Lower lobe of right lung (tissue), 2 donors: ENCODE measurements around the gene AIF1L. TPM values are rescaled to one million over a fixed set of nuclear protein-coding genes. Genes with fewer than 3 reads are reported as not detected.
"Not testable (repeated sequence)": the region's sequence is repeated elsewhere in the genome, so short reads cannot be mapped to it uniquely, and the experiment has no call there.

ENCODE experiments used
- ATAC-seq, 2 donors: fragments of 200-7000 bp; cut with Tn5 transposase; one replicate each; pipeline ENCODE4 v1.9.1; 2020 to 2022; ENCODE audit warnings: mild to moderate bottlenecking in 2 of 2, moderate library complexity in 2 of 2
- DNase-seq: peaks from one replicate; pipeline ENCODE4 v3.0.0-alpha.2; 2020
- H3K27ac ChIP-seq: fragments of 200-600 bp; one replicate; pipeline ENCODE4 v1.8.0; 2022
- H3K27me3 ChIP-seq: fragments of 200-600 bp; one replicate; pipeline ENCODE4 v1.8.0; 2022; ENCODE audit warnings: low read depth
- H3K36me3 ChIP-seq: fragments of 200-600 bp; one replicate; pipeline ENCODE4 v1.8.0; 2022; ENCODE audit warnings: mild to moderate bottlenecking
- H3K4me1 ChIP-seq: fragments of 200-600 bp; one replicate; pipeline ENCODE4 v1.8.0; 2022
- H3K4me3 ChIP-seq: fragments of 200-600 bp; one replicate; pipeline ENCODE4 v1.8.0; 2022; ENCODE audit warnings: mild to moderate bottlenecking
- H3K9me3 ChIP-seq: fragments of 200-600 bp; one replicate; pipeline ENCODE4 v1.8.0; 2022
- intact Hi-C: fragments of 100-400 bp; cut with DNase I; formaldehyde crosslinking; loops from one replicate; pipeline ENCODE4 v1.11.0; 2022
- total RNA-seq: library from RNA; stranded (reverse); fragmentation: NEBNext Ultra II Directional; extraction: Animal tissue kit (Norgen Biotek cat#: 25700); gene quantifications from one replicate; pipeline ENCODE4 v1.2.1, GENCODE V29; 2021
- TF ChIP-seq, protein P1 (sequence below): fragments of 200-600 bp; IDR thresholded peaks from one replicate; pipeline ENCODE4 v1.8.0; 2022; ENCODE audit warnings: antibody characterized with exemption, mild to moderate bottlenecking
- donor health status: DM: no; HTN: yes; CAD: no; lungs with severe emphysema.

The AIF1L gene
- total RNA-seq, 1 donor from 2014 or later, result 16.0 TPM

DNA sequence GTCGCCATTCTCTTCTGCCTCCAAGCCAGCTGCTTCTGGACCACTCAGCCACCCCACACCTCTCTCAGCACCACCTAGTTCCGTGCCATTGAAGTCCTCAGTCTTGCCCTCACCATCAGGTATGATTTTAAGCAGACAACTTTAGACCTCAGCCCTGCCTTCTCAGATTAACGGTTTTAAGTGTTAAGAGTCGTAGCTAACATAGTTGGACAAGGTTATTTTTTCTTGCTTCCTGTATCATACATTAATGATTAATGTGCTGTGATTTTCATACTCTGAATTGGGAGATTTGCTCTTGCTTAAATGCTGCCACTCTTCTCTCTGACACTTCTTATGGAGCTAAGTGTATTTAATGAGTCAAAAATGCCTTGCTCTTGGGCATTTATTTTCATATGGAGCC, 49.9 kb downstream of the AIF1L start:
- Histone ChIP-seq H3K27ac (no peak overlapping the region), H3K4me1 (no peaks in the 10 kb centered on the region), H3K27me3 (no peaks in the 10 kb centered on the region), H3K9me3 (no peaks in the 10 kb centered on the region), H3K36me3 (peaks cover 100% of the 10 kb centered on the region), H3K4me3 (no peak overlapping the region)
- ATAC-seq (no peak), DNase-seq (no peak)
- intact Hi-C loops, result no loop called here
- TF ChIP-seq, protein P1, sequence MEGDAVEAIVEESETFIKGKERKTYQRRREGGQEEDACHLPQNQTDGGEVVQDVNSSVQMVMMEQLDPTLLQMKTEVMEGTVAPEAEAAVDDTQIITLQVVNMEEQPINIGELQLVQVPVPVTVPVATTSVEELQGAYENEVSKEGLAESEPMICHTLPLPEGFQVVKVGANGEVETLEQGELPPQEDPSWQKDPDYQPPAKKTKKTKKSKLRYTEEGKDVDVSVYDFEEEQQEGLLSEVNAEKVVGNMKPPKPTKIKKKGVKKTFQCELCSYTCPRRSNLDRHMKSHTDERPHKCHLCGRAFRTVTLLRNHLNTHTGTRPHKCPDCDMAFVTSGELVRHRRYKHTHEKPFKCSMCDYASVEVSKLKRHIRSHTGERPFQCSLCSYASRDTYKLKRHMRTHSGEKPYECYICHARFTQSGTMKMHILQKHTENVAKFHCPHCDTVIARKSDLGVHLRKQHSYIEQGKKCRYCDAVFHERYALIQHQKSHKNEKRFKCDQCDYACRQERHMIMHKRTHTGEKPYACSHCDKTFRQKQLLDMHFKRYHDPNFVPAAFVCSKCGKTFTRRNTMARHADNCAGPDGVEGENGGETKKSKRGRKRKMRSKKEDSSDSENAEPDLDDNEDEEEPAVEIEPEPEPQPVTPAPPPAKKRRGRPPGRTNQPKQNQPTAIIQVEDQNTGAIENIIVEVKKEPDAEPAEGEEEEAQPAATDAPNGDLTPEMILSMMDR, result no peak

GRCh38 chr9:131148276-131148675, 51.9 kb downstream of the AIF1L start:
- Histone ChIP-seq H3K9me3 (no peaks in the 10 kb centered on the region), H3K27me3 (no peaks in the 10 kb centered on the region), H3K4me3 (no peak overlapping the region), H3K36me3 (peaks cover 100% of the 10 kb centered on the region), H3K4me1 (no peaks in the 10 kb centered on the region), H3K27ac (no peak overlapping the region)
- DNase-seq, result no peak
- intact Hi-C loops, result no loop called here
- TF ChIP-seq, protein P1, result no peak
- no peak for ATAC-seq

DNA sequence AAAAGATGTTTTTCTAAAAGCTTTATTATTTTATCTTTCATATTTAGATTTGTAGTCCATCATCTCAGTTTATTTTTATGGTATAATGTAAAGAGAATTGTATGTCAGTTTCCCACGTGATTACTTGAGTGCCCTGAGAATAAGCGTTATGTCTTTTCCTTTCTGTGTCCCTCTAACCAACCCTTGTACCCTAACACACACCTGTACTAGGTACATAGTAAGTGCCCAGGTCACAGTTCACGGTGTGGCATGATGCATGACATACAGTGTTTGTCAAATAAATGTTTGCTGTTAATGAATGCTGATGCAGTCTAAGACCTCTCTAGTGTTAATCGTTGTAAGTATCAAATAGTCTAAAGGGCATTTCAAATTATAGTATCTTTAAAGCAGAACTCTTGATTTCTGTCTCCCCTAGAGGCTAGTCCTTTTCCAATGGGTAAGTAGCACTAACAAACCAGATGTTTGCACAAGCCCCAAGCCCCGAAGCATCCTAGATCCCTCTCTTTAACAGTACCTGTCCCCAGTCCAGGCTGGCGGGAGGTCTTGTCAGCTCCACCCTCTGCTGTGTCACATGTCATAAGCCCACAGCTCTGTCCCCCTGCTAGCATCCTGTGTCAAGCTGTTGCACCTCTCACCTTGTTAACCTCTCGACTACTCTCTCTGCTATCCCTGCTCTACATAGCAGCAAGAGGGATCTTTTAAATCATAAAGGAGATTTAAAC, 52.8 kb downstream of the AIF1L start:
- H3K27ac ChIP-seq, result no peak overlapping the region
- TF ChIP-seq, protein P1, result no peak
- H3K4me1 ChIP-seq, result no peaks in the 10 kb centered on the region
- no peak overlapping the region for H3K4me3 ChIP-seq
- no peak for DNase-seq
- H3K9me3 ChIP-seq, result no peaks in the 10 kb centered on the region
- no peak for ATAC-seq
- H3K27me3 ChIP-seq, result no peaks in the 10 kb centered on the region
- intact Hi-C loops, result no loop called here
- H3K36me3 ChIP-seq, result peaks cover 100% of the 10 kb centered on the region

- no peaks in the 10 kb centered on the region for H3K9me3 ChIP-seq
- no peak overlapping the region for H3K4me3 ChIP-seq
- H3K27me3 ChIP-seq, result no peaks in the 10 kb centered on the region
- peaks cover 100% of the 10 kb centered on the region for H3K36me3 ChIP-seq
- ATAC-seq (no peak), DNase-seq (no peak)
- intact Hi-C loops, result no loop called here
- TF ChIP-seq, protein P1, result no peak
- no peak overlapping the region for H3K27ac ChIP-seq
- H3K4me1 ChIP-seq, result no peaks in the 10 kb centered on the region
These were observed 53.3 kb downstream of the AIF1L start for GRCh38 chr9:131149688-131150053.

GRCh38 chr9:131153595-131153994, 57.3 kb downstream of the AIF1L start:
- no peaks in the 10 kb centered on the region for H3K4me1 ChIP-seq
- TF ChIP-seq, protein P1, result no peak
- H3K36me3 ChIP-seq, result peaks cover 98% of the 10 kb centered on the region
- no peak for ATAC-seq
- DNase-seq, result no peak
- no peaks in the 10 kb centered on the region for H3K9me3 ChIP-seq
- intact Hi-C loops, result no loop called here
- no peak overlapping the region for H3K4me3 ChIP-seq
- no peak overlapping the region for H3K27ac ChIP-seq
- H3K27me3 ChIP-seq, result no peaks in the 10 kb centered on the region

DNA sequence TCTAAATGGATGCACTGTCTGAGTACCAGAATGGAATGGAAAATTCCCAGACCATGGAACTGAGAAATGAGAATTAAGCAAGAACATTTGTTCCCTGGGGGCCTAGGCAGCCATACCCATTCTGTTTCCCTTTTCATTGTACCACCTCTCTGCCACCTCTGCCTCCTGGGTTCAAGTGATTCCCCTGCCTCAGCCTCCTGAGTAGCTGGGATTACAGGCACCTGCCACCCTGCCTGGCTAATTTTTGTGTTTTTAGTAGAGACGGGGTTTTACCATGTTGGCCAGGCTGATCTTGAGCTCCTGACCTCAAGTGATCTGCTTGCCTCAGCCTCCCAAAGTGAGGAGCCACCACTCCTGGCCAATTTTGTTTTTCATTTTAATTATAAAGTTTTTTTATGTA, 62.3 kb downstream of the AIF1L start:
- H3K9me3 ChIP-seq, H3K27ac ChIP-seq, H3K4me1 ChIP-seq, H3K27me3 ChIP-seq, H3K4me3 ChIP-seq, DNase-seq, intact Hi-C loops, ATAC-seq: not testable (repeated sequence)
- peaks cover 98% of the 10 kb centered on the region for H3K36me3 ChIP-seq
